Smooth muscle cell (in vitro differentiated cells): ENCODE measurements around the gene RLBP1. TPM values are rescaled to one million over a fixed set of nuclear protein-coding genes. Genes with fewer than 3 reads are reported as not detected.

Experiments
- DNase-seq: peaks from one replicate; lab custom pipeline; 2025; ENCODE audit not compliant: unreplicated experiment; lab: John Stamatoyannopoulos, UW
- H2AFZ ChIP-seq: fragments of 200-600 bp; sonication (generic); 2 replicates; pipeline ENCODE4 v1.6.0; 2016; ENCODE audit warnings: antibody characterized with exemption, low read depth, mild to moderate bottlenecking
- H3F3A ChIP-seq: fragments of 200-600 bp; sonication (generic); 2 replicates; pipeline ENCODE4 v1.6.0; 2017; ENCODE audit warnings: antibody characterized with exemption, low read depth
- H3K27ac ChIP-seq: fragments of 200-600 bp; sonication (generic); 2 replicates; pipeline ENCODE4 v1.5.1; 2016; ENCODE audit warnings: low read depth, mild to moderate bottlenecking
- H3K27me3 ChIP-seq: fragments of 200-600 bp; sonication (generic); 2 replicates; pipeline ENCODE4 v1.6.1; 2016; ENCODE audit warnings: low read depth, mild to moderate bottlenecking
- H3K36me3 ChIP-seq: fragments of 200-600 bp; sonication (generic); 2 replicates; pipeline ENCODE4 v1.5.1; 2016; ENCODE audit warnings: low read depth
- H3K4me1 ChIP-seq: fragments of 200-600 bp; sonication (generic); 2 replicates; pipeline ENCODE4 v1.5.1; 2016; ENCODE audit warnings: low read depth
- H3K4me2 ChIP-seq: fragments of 200-600 bp; sonication (generic); 2 replicates; pipeline ENCODE4 v1.6.0; 2016; ENCODE audit warnings: mild to moderate bottlenecking
- H3K4me3 ChIP-seq: fragments of 200-600 bp; sonication (generic); 2 replicates; pipeline ENCODE4 v1.5.1; 2016; ENCODE audit warnings: mild to moderate bottlenecking
- H3K79me2 ChIP-seq: fragments of 200-600 bp; sonication (generic); 2 replicates; pipeline ENCODE4 v1.6.0; 2016; ENCODE audit warnings: low read depth, mild to moderate bottlenecking
- H3K9ac ChIP-seq: fragments of 200-600 bp; sonication (generic); 2 replicates; pipeline ENCODE4 v1.6.0; 2016; ENCODE audit warnings: low read depth
- H3K9me3 ChIP-seq: fragments of 200-600 bp; sonication (generic); replicated peaks from 2 replicates; pipeline ENCODE4 v1.5.1; 2016; ENCODE audit warnings: low read depth
- H4K20me1 ChIP-seq: fragments of 200-600 bp; sonication (generic); 2 replicates; pipeline ENCODE4 v1.6.0; 2016; ENCODE audit warnings: low read depth
- WGBS: methylation state at CpG from one replicate; pipeline ENCODE4 v1.1.7; 2016; ENCODE audit warnings: low lambda C conversion rate; 5-methylcytosine and 5-hydroxymethylcytosine counted together
- polyA plus RNA-seq: library from polyadenylated mRNA; unstranded; fragments of >200 nt; fragmentation: Nextera tagmentation; extraction: Ambion mirVana; gene quantifications from 2 replicates; pipeline ENCODE4 v1.2.1, GENCODE V29; 2016
- total RNA-seq: library from RNA; depleted of rRNA; stranded (reverse); fragments of >200 nt; gene quantifications from 2 replicates; pipeline ENCODE4 v1.2.3, GENCODE V29; 2014
- TF ChIP-seq, protein P1 (sequence below): fragments of 200-600 bp; sonication (generic); IDR thresholded peaks from 2 replicates; pipeline ENCODE4 v1.5.1; 2017; ENCODE audit warnings: borderline replicate concordance, mild to moderate bottlenecking, antibody characterized with exemption; ENCODE audit not compliant: insufficient read depth, poor library complexity, severe bottlenecking

RLBP1 gene
- total and polyA plus RNA-seq, 2 experiments from 2014 or later: not detected

- H3K4me3 ChIP-seq: no peak overlapping the region
- peaks cover 3% of the 10 kb centered on the region for H3K4me1 ChIP-seq
- H4K20me1 ChIP-seq: no peaks in the 10 kb centered on the region
- H3K9ac ChIP-seq: no peak overlapping the region
- no peaks in the 10 kb centered on the region for H3K79me2 ChIP-seq
- no peak for DNase-seq
- no peak overlapping the region for H3K4me2 ChIP-seq
- H2AFZ ChIP-seq: no peak overlapping the region
- no peaks in the 10 kb centered on the region for H3K27me3 ChIP-seq
- no peaks in the 10 kb centered on the region for H3K36me3 ChIP-seq
- TF ChIP-seq, protein P1, sequence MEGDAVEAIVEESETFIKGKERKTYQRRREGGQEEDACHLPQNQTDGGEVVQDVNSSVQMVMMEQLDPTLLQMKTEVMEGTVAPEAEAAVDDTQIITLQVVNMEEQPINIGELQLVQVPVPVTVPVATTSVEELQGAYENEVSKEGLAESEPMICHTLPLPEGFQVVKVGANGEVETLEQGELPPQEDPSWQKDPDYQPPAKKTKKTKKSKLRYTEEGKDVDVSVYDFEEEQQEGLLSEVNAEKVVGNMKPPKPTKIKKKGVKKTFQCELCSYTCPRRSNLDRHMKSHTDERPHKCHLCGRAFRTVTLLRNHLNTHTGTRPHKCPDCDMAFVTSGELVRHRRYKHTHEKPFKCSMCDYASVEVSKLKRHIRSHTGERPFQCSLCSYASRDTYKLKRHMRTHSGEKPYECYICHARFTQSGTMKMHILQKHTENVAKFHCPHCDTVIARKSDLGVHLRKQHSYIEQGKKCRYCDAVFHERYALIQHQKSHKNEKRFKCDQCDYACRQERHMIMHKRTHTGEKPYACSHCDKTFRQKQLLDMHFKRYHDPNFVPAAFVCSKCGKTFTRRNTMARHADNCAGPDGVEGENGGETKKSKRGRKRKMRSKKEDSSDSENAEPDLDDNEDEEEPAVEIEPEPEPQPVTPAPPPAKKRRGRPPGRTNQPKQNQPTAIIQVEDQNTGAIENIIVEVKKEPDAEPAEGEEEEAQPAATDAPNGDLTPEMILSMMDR: no peak
- no peak overlapping the region for H3K27ac ChIP-seq
- H3F3A ChIP-seq: no peaks in the 10 kb centered on the region
- WGBS: 91% methylated on average over 7 of the region's 7 CpGs
- no peaks in the 10 kb centered on the region for H3K9me3 ChIP-seq
Observed at GRCh38 chr15:89164712-89165211, 56.6 kb downstream of the RLBP1 start.

DNA sequence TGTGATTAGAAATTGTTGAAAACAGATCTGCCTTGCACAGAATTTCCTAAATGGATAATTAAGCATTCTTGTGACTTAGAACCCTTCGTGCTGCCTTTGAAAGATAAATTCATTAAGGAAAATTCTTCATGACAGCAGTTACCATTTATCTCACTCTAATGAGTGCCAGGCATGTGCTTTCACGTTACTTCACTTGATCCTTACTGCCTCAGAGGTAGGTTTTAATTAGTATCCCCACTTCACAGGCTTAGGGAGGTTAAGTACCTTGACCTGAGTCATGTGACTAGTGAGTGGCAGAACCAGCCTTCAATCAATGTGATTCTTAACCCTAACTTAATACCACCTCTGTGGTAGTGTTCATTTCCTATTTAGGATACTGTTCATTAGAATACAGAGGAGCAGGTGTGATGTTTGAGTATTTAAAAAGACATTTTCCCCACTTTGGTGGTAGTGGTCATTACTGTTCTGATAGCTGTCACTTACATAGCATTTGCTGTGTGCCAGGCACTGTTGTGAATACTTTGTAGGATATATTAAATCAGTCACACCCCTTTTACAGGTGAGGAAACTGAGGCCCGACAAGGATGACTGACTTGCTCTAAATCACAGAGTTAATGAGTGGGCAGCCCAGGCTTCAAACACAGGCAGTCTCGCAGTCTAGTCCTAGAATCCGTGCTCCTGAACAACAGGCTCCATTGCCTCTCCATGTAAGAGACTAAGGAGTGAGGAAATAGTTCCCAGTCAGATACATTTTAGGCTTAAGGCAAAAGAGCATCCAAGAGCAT, 57.9 kb downstream of the RLBP1 start:
- no peaks in the 10 kb centered on the region for H3F3A ChIP-seq
- no peak overlapping the region for H3K27ac ChIP-seq
- H4K20me1 ChIP-seq: no peaks in the 10 kb centered on the region
- H3K27me3 ChIP-seq: no peaks in the 10 kb centered on the region
- WGBS: 82% methylated on average over 5 of the region's 5 CpGs
- H3K36me3 ChIP-seq: no peaks in the 10 kb centered on the region
- no peak for DNase-seq
- no peak overlapping the region for H3K4me3 ChIP-seq
- no peaks in the 10 kb centered on the region for H3K79me2 ChIP-seq
- TF ChIP-seq, protein P1: no peak
- no peaks in the 10 kb centered on the region for H3K9me3 ChIP-seq
- peaks cover 3% of the 10 kb centered on the region for H3K4me1 ChIP-seq
- no peak overlapping the region for H2AFZ ChIP-seq
- H3K4me2 ChIP-seq: no peak overlapping the region
- no peak overlapping the region for H3K9ac ChIP-seq

DNA sequence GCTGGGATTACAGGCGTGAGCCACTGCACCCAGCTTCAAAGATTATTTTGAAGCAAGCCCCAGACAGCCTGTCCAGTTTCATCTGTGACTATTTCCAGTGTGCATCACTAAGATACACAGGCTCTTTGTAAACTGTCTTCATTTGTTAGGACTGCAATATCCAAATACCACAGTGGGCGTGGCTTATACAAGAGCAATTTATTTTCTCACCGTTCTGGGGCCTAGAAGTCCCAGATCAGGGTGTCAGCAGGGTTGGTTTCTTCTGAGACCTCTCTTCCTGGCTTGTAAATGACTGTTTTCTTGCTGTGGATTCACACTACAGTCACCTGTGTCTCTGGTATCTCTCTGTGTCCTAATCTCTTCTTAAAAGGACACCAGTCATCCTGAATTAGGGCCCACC, 59.7 kb downstream of the RLBP1 start:
- H3K27ac ChIP-seq: no peak overlapping the region
- H3K9me3 ChIP-seq: no peaks in the 10 kb centered on the region
- no peak for DNase-seq
- H3K9ac ChIP-seq: no peak overlapping the region
- no peaks in the 10 kb centered on the region for H3K36me3 ChIP-seq
- H3K4me2 ChIP-seq: no peak overlapping the region
- H3K4me1 ChIP-seq: peaks cover 3% of the 10 kb centered on the region
- no peaks in the 10 kb centered on the region for H3K27me3 ChIP-seq
- H2AFZ ChIP-seq: no peak overlapping the region
- TF ChIP-seq, protein P1: no peak
- H4K20me1 ChIP-seq: no peaks in the 10 kb centered on the region
- 85% methylated on average over 3 of the region's 3 CpGs for WGBS
- no peak overlapping the region for H3K4me3 ChIP-seq
- H3F3A ChIP-seq: no peaks in the 10 kb centered on the region
- no peaks in the 10 kb centered on the region for H3K79me2 ChIP-seq

Other genes with a start within 250 kb of the RLBP1 start
- 19.0 and 23.9 TPM in 2 replicates for gene ABHD2, start 133.1 kb downstream of the RLBP1 start, total RNA-seq
- 9.4 and 12.8 TPM in 2 replicates for gene ABHD2, start 133.1 kb downstream of the RLBP1 start, polyA plus RNA-seq
- gene FANCI, start 22.4 kb upstream of the RLBP1 start, total RNA-seq: 11.7 and 13.8 TPM in 2 replicates
- 7.0 and 8.0 TPM in 2 replicates for gene FANCI, start 22.4 kb upstream of the RLBP1 start, polyA plus RNA-seq
- 26.6 and 34.3 TPM in 2 replicates for gene POLG, start 113.2 kb upstream of the RLBP1 start, total RNA-seq
- 41.6 and 50.7 TPM in 2 replicates for gene POLG, start 113.2 kb upstream of the RLBP1 start, polyA plus RNA-seq